RWPE2 (cell line): ENCODE data around the gene TNFRSF14.
"Not testable (repeated sequence)": the region's sequence is repeated elsewhere in the genome, so short reads cannot be mapped to it uniquely, and the experiment has no call there.

ENCODE experiments used
- ATAC-seq: fragments of 200-7000 bp; cut with Tn5 transposase; 3 replicates; pipeline ENCODE4 v1.9.1; 2021; ENCODE audit warnings: low read depth
- DNase-seq: peaks from one replicate; pipeline ENCODE4 v3.0.0-alpha.2; 2020; ENCODE audit warnings: low spot score
- H3K27ac ChIP-seq: fragments of 450-650 bp; 2 replicates; pipeline ENCODE4 v1.5.1; 2017; ENCODE audit warnings: mild to moderate bottlenecking; ENCODE audit not compliant: poor library complexity, severe bottlenecking
- H3K27me3 ChIP-seq: fragments of 250-450 bp; sonication (Bioruptor Pico); 2 replicates; pipeline ENCODE4 v1.5.1; 2021; ENCODE audit warnings: mild to moderate bottlenecking, moderate library complexity; ENCODE audit not compliant: insufficient read depth, poor library complexity, severe bottlenecking
- H3K36me3 ChIP-seq: fragments of 250-450 bp; sonication (Bioruptor Pico); 2 replicates; pipeline ENCODE4 v1.5.1; 2020; ENCODE audit warnings: low read depth, mild to moderate bottlenecking, moderate library complexity
- H3K4me1 ChIP-seq: fragments of 250-450 bp; sonication (Bioruptor Pico); 2 replicates; pipeline ENCODE4 v1.5.1; 2021; ENCODE audit warnings: mild to moderate bottlenecking, moderate library complexity; ENCODE audit not compliant: insufficient read depth, poor library complexity, severe bottlenecking
- H3K4me3 ChIP-seq: fragments of 250-450 bp; sonication (Bioruptor Pico); 2 replicates; pipeline ENCODE4 v1.5.1; 2021; ENCODE audit warnings: mild to moderate bottlenecking, moderate library complexity; ENCODE audit not compliant: severe bottlenecking
- H3K9me3 ChIP-seq: fragments of 250-450 bp; sonication (Bioruptor Pico); 2 replicates; pipeline ENCODE4 v1.5.1; 2021; ENCODE audit warnings: mild to moderate bottlenecking, moderate library complexity; ENCODE audit not compliant: severe bottlenecking
- CTCF ChIP-seq: fragments of 450-650 bp; IDR thresholded peaks from one replicate; pipeline ENCODE4 v1.5.1; 2017; ENCODE audit warnings: mild to moderate bottlenecking, moderate library complexity; ENCODE audit not compliant: poor library complexity, severe bottlenecking

The TNFRSF14 gene

GRCh38 chr1:2569060-2569459, 12.9 kb downstream of the TNFRSF14 start:
- H3K36me3 ChIP-seq, result no peaks in the 10 kb centered on the region
- no peak overlapping the region for H3K27ac ChIP-seq
- peaks cover 11% of the 10 kb centered on the region for H3K27me3 ChIP-seq
- ATAC-seq, result no peak
- TF ChIP-seq CTCF, result no peak
- H3K4me1 ChIP-seq, result no peaks in the 10 kb centered on the region
- H3K9me3 ChIP-seq, result no peaks in the 10 kb centered on the region
- H3K4me3 ChIP-seq, result no peak overlapping the region
- no peak for DNase-seq

GRCh38 chr1:2569703-2570102, 13.5 kb downstream of the TNFRSF14 start:
- H3K4me3 ChIP-seq, DNase-seq, H3K27ac ChIP-seq, ATAC-seq, H3K9me3 ChIP-seq, H3K36me3 ChIP-seq, H3K4me1 ChIP-seq: not testable (repeated sequence)
- H3K27me3 ChIP-seq, result peaks cover 11% of the 10 kb centered on the region

GRCh38 chr1:2570332-2570731, 14.2 kb downstream of the TNFRSF14 start:
- Histone ChIP-seq H3K4me1 (no peaks in the 10 kb centered on the region), H3K36me3 (no peaks in the 10 kb centered on the region), H3K27me3 (peaks cover 11% of the 10 kb centered on the region), H3K27ac (no peak overlapping the region), H3K9me3 (no peaks in the 10 kb centered on the region), H3K4me3 (no peak overlapping the region)
- no peak for TF ChIP-seq CTCF
- DNase-seq (no peak), ATAC-seq (no peak)

- no peak overlapping the region for H3K27ac ChIP-seq
- ATAC-seq (no peak), DNase-seq (no peak)
- peaks cover 2% of the 10 kb centered on the region for H3K27me3 ChIP-seq
- no peaks in the 10 kb centered on the region for H3K36me3 ChIP-seq
- H3K4me3 ChIP-seq, result no peak overlapping the region
- no peaks in the 10 kb centered on the region for H3K9me3 ChIP-seq
- no peak for TF ChIP-seq CTCF
- H3K4me1 ChIP-seq, result no peaks in the 10 kb centered on the region
Observed at GRCh38 chr1:2571348-2571747, 15.2 kb downstream of the TNFRSF14 start.

GRCh38 chr1:2573250-2573920, 17.2 kb downstream of the TNFRSF14 start:
- Histone ChIP-seq H3K27me3 (no peaks in the 10 kb centered on the region), H3K9me3 (no peaks in the 10 kb centered on the region), H3K4me3 (no peak overlapping the region), H3K36me3 (no peaks in the 10 kb centered on the region), H3K27ac (no peak overlapping the region), H3K4me1 (no peaks in the 10 kb centered on the region)
- DNase-seq (no peak), ATAC-seq (no peak)
- TF ChIP-seq CTCF, result no peak
